GDM1 (cell line): ENCODE measurements around the gene PDSS2.
"Not testable (repeated sequence)": the region's sequence is repeated elsewhere in the genome, so short reads cannot be mapped to it uniquely, and the experiment has no call there.

ENCODE experiments used
- DNase-seq: peaks from one replicate; lab custom pipeline; 2025; lab: John Stamatoyannopoulos, UW

Gene PDSS2

GRCh38 chr6:107161521-107161920 is 297.8 kb downstream of the PDSS2 start:
- DNase-seq: no peak

GRCh38 chr6:107156617-107157016 is 302.7 kb downstream of the PDSS2 start:
- no peak for DNase-seq

DNA sequence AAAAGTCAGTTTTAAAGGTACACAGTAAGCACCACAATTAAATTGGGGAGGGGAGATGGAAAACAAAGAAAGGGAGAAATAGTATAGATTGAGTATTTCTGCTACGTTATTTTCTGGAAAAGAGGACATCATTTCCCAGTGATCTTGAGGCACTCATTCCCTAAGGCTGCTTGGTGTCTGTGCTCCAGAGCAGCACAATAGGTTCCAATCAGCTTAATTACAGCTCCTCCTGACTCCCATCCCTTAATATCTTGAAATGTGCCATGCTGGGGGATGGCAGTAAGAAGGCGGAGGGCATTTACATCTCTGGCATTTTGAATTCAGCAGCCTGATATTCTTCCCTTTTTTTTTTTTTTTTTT is 304.6 kb downstream of the PDSS2 start:
- no peak for DNase-seq

GRCh38 chr6:107154131-107154800 is 305.1 kb downstream of the PDSS2 start:
- no peak for DNase-seq

DNA sequence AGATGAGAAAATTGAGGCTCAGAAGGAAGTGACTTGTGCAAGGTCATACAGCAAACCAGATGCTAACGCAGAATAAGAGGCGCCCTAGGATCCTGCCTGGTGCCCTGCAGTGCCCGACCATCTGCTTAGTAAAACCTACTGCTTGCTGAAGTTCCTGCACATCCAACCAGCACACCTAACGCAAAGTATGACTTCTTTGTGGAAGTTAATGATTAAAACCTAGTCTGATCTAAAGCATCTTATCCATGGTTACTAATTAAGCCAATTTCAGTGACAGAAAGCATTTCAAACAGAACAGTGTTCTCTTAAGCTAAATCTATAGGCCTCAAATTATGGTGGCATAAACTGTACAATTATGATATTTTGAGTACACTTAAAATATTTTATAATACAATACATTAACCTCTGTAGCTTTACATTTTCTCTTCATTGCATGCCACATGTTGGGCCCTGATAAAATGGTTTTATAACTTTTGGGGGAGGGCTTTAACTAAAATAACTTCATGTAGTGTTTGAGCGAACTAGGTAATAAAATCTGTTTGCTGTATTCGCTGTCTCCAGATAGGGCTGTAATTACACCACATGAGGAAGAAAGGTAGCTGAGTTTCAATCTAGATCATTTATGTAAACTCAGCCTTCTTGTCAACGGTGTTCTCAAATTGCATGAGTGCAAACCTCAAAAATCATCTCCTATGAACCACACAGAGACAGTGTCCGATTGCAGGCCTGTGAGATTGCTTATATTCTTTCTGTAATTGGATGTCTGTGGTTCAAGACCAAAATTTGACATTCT is 306.5 kb downstream of the PDSS2 start:
- DNase-seq: no peak

- no peak for DNase-seq
Observed at GRCh38 chr6:107144666-107145065, 314.7 kb downstream of the PDSS2 start.

DNA sequence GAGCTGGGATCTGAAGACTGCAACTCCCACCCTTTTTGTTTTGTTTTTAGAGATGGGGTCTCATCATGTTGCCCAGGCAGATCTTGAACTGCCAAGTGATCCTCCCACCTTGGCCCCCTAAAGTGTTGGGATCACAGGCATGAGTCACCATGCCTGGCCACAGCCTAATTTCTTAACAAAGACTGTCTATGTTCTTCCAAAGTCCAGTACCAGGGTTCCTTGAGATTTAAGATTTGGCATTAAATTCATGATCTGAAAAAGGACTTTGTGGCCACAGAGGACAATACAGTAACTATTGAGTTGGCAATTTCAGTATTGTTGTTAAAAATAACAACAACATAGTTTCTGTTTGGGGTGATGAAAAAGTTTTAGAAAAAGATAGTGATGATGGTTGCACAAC is 315.4 kb downstream of the PDSS2 start:
- DNase-seq: no peak

- DNase-seq: no peak
Observed at GRCh38 chr6:107140581-107140980, 318.8 kb downstream of the PDSS2 start.

DNA sequence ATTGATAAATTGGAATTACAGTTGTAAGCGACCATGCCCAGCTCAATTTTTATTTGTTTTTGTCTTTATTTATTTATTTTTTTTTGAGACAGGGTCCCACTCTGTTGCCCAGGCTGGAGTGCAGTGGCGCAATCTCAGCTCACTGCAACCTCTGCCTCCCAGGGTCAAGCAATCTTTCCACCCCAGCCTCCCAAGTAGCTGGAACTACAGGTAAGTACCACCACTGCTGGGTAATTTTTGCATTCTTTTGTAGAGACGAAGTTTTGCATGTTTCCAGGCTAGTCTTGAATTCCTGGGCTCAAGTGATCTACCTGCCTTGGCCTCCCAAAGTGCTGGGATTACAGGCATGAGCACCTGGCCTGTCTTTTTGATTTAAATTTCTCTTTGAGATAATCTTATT is 323.0 kb downstream of the PDSS2 start:
- DNase-seq: not testable (repeated sequence)

- not testable (repeated sequence) for DNase-seq
Observed at GRCh38 chr6:107135048-107135680, 324.2 kb downstream of the PDSS2 start.

GRCh38 chr6:107132330-107132954 is 326.9 kb downstream of the PDSS2 start:
- no peak for DNase-seq

- DNase-seq: no peak
Observed at GRCh38 chr6:107129370-107129925, 329.9 kb downstream of the PDSS2 start.

DNA sequence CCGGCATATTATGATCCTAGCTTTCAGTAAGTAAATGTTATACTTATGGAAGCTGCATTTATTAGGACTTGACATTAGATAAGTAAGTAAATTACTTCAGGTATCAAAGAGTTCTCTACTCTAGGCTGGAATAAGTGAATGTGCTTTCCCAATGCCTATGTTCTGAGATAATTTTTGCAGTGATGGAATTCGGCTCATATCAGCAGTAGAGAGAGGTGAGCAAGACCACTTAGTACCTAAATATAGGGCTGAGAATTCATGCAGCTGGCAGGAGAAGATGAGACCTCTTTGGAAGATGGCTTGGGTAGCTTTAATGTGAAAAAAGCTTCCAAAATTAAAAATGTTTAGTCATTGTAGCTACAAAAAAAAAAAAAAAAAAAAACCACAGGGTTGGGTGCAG is 330.8 kb downstream of the PDSS2 start:
- DNase-seq: no peak

GRCh38 chr6:107128175-107128574 is 331.2 kb downstream of the PDSS2 start:
- no peak for DNase-seq

GRCh38 chr6:107125771-107126170 is 333.6 kb downstream of the PDSS2 start:
- DNase-seq: no peak

DNA sequence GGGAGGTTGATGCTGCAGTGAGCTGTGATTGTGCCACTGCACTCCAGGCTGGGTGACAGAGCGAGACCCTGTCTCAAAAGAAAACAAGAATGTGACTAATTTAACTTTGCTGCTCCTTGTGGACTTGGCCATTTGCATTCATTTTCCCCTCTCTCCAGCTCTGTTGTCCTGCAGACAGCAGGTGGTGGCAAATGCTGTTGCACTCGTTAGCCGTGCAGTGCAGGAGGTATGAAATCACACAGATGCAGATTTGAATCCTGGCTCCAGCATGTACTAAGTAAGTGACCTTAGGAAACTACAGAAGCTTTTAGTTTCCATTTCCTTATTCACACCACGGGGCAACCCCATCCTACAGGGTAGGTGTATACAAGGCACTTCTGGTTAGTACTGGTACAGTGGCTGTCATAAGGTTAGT is 334.4 kb downstream of the PDSS2 start:
- no peak for DNase-seq

DNA sequence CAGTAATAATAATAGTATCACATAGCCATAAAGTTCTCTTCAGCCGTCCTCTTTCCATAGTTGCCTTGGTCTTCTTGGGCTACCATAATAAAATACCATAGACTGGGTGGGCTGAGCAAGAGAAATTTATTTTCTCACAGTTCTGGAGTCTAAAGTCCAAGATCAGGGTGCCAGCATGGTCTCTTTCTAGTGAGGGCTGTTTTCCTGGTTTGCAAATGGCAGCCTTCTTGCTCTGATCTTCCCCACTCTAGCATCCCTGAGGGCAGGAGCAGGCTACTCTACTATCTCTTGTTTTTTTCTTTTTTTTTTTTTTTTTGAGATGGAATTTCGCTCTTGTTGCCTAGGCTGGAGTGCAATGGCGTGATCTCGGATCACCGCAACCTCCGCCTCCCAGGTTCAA is 335.9 kb downstream of the PDSS2 start:
- DNase-seq: no peak

DNA sequence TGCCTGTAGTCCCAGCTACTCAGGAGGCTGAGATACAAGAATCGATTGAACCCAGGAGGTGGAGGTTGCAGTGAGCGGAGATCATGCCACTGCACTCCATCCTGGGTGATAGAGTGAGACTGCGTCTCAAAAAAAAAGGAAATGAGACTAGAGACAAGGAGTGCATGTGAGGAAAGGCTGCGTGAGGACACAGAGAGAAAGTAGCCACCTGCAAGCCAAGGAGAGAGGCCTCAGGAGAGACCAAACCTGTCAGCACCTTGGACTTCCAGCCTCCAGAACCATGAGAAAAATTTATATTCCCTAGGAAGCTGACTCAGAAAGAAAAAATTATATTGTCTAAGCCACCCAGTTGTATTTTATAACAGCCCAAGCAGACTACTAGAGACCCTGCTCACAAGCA is 336.6 kb downstream of the PDSS2 start:
- DNase-seq: no peak

DNA sequence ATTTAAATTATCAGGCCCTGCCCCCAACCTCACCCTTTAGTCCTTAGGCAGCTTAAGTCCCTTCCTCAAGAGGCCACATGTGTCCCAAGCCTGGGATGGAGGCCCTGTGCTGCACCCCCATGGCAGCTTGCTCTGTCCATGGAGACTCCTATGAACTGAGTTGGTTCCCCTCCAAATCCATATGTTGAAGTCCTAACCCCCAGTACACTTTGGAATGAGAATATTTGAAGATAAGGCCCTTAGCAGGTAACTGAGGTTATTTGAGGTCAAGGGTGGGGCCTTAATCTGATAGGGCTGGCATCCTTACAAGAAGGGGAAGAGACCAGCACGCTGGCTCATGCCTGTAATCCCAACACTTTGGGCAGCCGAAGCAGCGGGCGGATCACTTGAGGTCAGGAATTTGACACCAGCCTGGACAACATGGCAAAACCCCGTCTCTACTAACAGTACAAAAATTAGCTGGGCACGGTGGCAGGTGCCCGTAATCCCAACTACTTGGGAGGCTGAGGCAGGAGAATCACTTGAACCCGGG is 337.3 kb downstream of the PDSS2 start:
- DNase-seq: no peak

DNA sequence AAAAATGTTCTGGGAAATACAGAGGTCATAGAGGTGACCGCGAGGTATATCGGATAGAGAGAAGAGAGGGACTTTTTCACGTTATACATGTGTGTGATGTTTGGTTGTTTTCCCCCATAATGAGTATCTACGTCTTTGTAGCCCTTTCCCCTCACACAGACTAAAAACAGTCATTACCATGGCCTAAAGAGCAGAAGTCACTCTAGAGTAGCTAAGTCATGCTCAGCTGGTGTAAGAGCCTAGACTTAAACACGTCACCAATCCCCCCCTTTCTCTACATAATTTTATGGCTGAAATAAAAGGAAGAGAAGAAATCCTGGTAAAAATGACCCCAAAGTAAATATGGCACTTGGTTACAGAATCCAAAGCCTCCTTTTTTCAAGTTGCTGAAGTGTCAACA is 338.1 kb downstream of the PDSS2 start:
- no peak for DNase-seq

GRCh38 chr6:107120404-107120803 is 339.0 kb downstream of the PDSS2 start:
- no peak for DNase-seq

DNA sequence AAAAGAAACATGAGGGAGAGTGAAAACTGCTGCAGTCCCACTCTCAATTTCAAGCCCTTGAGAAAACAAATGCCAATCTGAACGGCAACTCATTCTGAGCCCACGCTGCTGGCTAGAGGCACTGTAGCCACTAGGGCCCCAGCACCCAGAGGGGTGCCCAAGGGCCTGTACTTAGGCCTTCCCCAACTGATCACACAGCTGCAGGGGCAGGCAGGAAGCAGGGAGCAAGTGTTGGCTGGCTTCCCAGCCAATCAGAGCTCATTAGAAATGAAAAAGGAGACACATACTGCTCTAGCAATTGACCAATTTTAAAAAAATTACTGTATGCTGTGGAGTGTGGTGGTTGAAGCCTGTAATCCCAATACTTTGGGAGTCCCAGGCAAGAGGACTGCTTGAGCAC is 340.4 kb downstream of the PDSS2 start:
- no peak for DNase-seq
